ENCODE data around the gene NIT2.

- TF ChIP-seq CTCF (conservative IDR thresholded peaks at IDR 0.05 in 1 of 2, IDR thresholded peaks at IDR 0.05 in 1 of 2; ENCODE audit: extremely low read depth in 1 of 2, insufficient read depth in 1 of 2, low read depth in 1 of 2, low read length in 2 of 2) (no peak), EZH2 (IDR thresholded peaks at IDR 0.05; ENCODE audit: borderline replicate concordance, low read length) (no peak)
Measured at GRCh38 chr3:100317912-100318311, 16.6 kb upstream of the NIT2 start.

Data from mammary epithelial cell (primary cell).